OCI-LY7 (cell line): ENCODE data around the gene ATP8B2.
"Not testable (repeated sequence)": the region's sequence is repeated elsewhere in the genome, so short reads cannot be mapped to it uniquely, and the experiment has no call there.

ENCODE experiments used
- CTCF ChIP-seq: fragments of 200-600 bp; sonication (generic); conservative IDR thresholded peaks from 2 replicates; pipeline ENCODE4 v1.5.1; 2014; ENCODE audit warnings: mild to moderate bottlenecking, antibody characterized with exemption, low read length, moderate library complexity, mixed read lengths
- EZH2phosphoT487 ChIP-seq: fragments of 200-600 bp; sonication (generic); IDR thresholded peaks from 2 replicates; pipeline ENCODE4 v1.6.1; 2018; ENCODE audit warnings: low read depth, borderline replicate concordance, mild to moderate bottlenecking, mixed run types, antibody characterized with exemption, low read length, moderate library complexity, mixed read lengths

DNA sequence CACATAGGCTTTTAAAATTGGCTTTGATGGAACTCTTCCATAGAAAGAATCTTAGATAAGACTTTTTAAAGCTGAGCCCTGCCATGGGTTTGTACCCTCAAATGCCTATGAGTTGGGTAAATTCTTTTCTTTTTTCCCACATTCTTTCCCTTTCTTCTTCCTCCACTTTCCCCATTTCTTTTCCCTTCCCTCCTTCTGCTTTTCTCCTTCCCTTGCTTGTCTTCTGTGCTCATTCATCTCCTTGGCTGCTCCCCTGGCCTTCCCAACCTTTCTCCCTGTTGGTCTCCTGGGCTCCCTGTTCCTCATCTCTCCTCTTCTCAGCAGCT is 3.8 kb upstream of the ATP8B2 start:
- not testable (repeated sequence) for TF ChIP-seq CTCF, EZH2phosphoT487
